B cell (primary cell): ENCODE results near the gene PI4KA. TPM values are rescaled to one million over a fixed set of nuclear protein-coding genes. Genes with fewer than 3 reads are reported as not detected.

Source experiments
- ATAC-seq: fragments of 200-7000 bp; cut with Tn5 transposase; one replicate; pipeline ENCODE4 v1.10.0; 2021; ENCODE audit warnings: low read depth, mild to moderate bottlenecking, moderate number of reproducible peaks, moderate library complexity
- CTCF ChIA-PET: fragments of 350-600 bp; sonication (Branson Sonifier 250); formaldehyde crosslinking; loops from one replicate; lab custom pipeline; 2021; ENCODE audit warnings: antibody characterized with exemption, inconsistent platforms; lab: Charles Lee
- POLR2A ChIA-PET: fragments of 350-600 bp; sonication (Branson Sonifier 250); formaldehyde crosslinking; loops from one replicate; lab custom pipeline; 2021; ENCODE audit warnings: antibody characterized with exemption; lab: Charles Lee
- DNase-seq: peaks from one replicate; pipeline ENCODE4 v3.0.0; 2013
- H2AFZ ChIP-seq: 2 replicates; pipeline ENCODE4 v1.6.1; 2012; ENCODE audit warnings: mild to moderate bottlenecking, low read depth, low read length; ENCODE audit not compliant: insufficient read depth, poor library complexity, severe bottlenecking
- H3K27ac ChIP-seq, 2 donors: 1 replicate in 1 of 2; 2 replicates in 1 of 2; pipeline ENCODE4 v1.5.1; 2012 to 2013; ENCODE audit warnings: low read length in 2 of 2, mild to moderate bottlenecking in 2 of 2, moderate library complexity in 1 of 2
- H3K27me3 ChIP-seq, 4 experiments: fragments of 200-600 bp in 1 of 4; sonication (generic) in 1 of 4; replicated peaks in 1 of 4; 1 replicate in 2 of 4; 2 replicates in 2 of 4; pipeline versions ENCODE4 v1.6.1 to v1.7.0; 2013 to 2016; ENCODE audit warnings: low read length in 3 of 4, mild to moderate bottlenecking in 2 of 4, mixed read lengths in 1 of 4, moderate library complexity in 1 of 4; ENCODE audit not compliant: insufficient read depth in 4 of 4, control insufficient read depth in 3 of 4; ENCODE audit errors: control extremely low read depth in 1 of 4
- H3K36me3 ChIP-seq, 2 experiments: replicated peaks in 1 of 2; 1 replicate in 1 of 2; 2 replicates in 1 of 2; pipeline versions ENCODE4 v1.6.1 to v1.7.1; 2013; ENCODE audit warnings: low read length in 1 of 2; ENCODE audit not compliant: insufficient read depth in 2 of 2, control insufficient read depth in 1 of 2; ENCODE audit errors: control extremely low read depth in 1 of 2, extremely low read depth in 1 of 2
- H3K4me1 ChIP-seq, 2 donors: fragments of 200-600 bp in 1 of 2; sonication (generic) in 1 of 2; 1 replicate in 1 of 2; 2 replicates in 1 of 2; pipeline versions ENCODE4 v1.5.1 to v1.6.1; 2013 to 2017; ENCODE audit warnings: low read length in 2 of 2; ENCODE audit not compliant: control insufficient read depth in 2 of 2, insufficient read depth in 2 of 2
- H3K4me2 ChIP-seq: replicated peaks from 2 replicates; pipeline ENCODE3; 2012; ENCODE audit warnings: mild to moderate bottlenecking, low read depth, low read length; ENCODE audit not compliant: poor library complexity, severe bottlenecking
- H3K4me3 ChIP-seq, 5 experiments: fragments of 200-600 bp in 1 of 5; sonication (generic) in 1 of 5; 1 replicate in 3 of 5; 2 replicates in 2 of 5; pipeline versions ENCODE4 v1.5.1 to v1.7.0; 2011 to 2016; ENCODE audit warnings: low read length in 4 of 5, mild to moderate bottlenecking in 4 of 5, low read depth in 2 of 5, control low read depth in 1 of 5, moderate library complexity in 1 of 5; ENCODE audit not compliant: insufficient read depth in 1 of 5; ENCODE audit errors: control extremely low read depth in 1 of 5, extremely low read depth in 1 of 5
- H3K79me2 ChIP-seq: fragments of 200-600 bp; sonication (generic); one replicate; pipeline ENCODE4 v1.6.0; 2016; ENCODE audit warnings: low read length; ENCODE audit not compliant: control insufficient read depth, insufficient read depth
- H3K9ac ChIP-seq: fragments of 200-600 bp; sonication (generic); 2 replicates; pipeline ENCODE4 v1.6.1; 2017; ENCODE audit warnings: mild to moderate bottlenecking, low read length, moderate library complexity
- H3K9me3 ChIP-seq, 3 donors: one replicate each; pipeline versions ENCODE4 v1.6.1 to v1.7.1; 2013; ENCODE audit warnings: low read length in 2 of 3; ENCODE audit not compliant: control insufficient read depth in 2 of 3, insufficient read depth in 1 of 3; ENCODE audit errors: control extremely low read depth in 1 of 3
- H4K20me1 ChIP-seq: 2 replicates; pipeline ENCODE4 v1.6.0; 2012; ENCODE audit warnings: mild to moderate bottlenecking, low read length; ENCODE audit not compliant: insufficient read depth, control insufficient read depth, poor library complexity, severe bottlenecking
- H3K27ac Mint-ChIP-seq: one replicate; pipeline ENCODE4 v1.8.0; 2021; ENCODE audit warnings: mixed read lengths
- H3K27me3 Mint-ChIP-seq: one replicate; pipeline ENCODE4 v1.8.0; 2021; ENCODE audit warnings: mixed read lengths
- H3K4me1 Mint-ChIP-seq: one replicate; pipeline ENCODE4 v1.8.0; 2021; ENCODE audit warnings: mixed read lengths
- H3K4me3 Mint-ChIP-seq: one replicate; pipeline ENCODE4 v1.8.0; 2021; ENCODE audit warnings: mixed read lengths
- H3K9me3 Mint-ChIP-seq: one replicate; pipeline ENCODE4 v1.8.0; 2022; ENCODE audit warnings: mixed read lengths; ENCODE audit not compliant: insufficient read depth
- CTCF ChIP-seq: fragments of 200-600 bp; IDR thresholded peaks from one replicate; pipeline ENCODE4 v1.8.0; 2022; ENCODE audit warnings: antibody characterized with exemption, mild to moderate bottlenecking
- EZH2 ChIP-seq: IDR thresholded peaks from 2 replicates; pipeline ENCODE4 v1.6.1; 2012; ENCODE audit warnings: borderline replicate concordance, low read depth, mild to moderate bottlenecking, moderate library complexity, low read length; ENCODE audit not compliant: insufficient read depth, poor library complexity, severe bottlenecking
- WGBS: methylation state at CpG from one replicate; pipeline ENCODE4 v1.1.5; 2013; ENCODE audit warnings: missing lambda C conversion rate; ENCODE audit not compliant: insufficient coverage; 5-methylcytosine and 5-hydroxymethylcytosine counted together
- intact Hi-C: fragments of 100-400 bp; cut with micrococcal nuclease; formaldehyde crosslinking; loops from one replicate; pipeline ENCODE4 v1.10.0; 2022
- polyA plus RNA-seq: library from polyadenylated mRNA; depleted of rRNA; stranded (reverse); fragments of >200 nt; gene quantifications from 2 replicates; pipeline ENCODE4 v1.2.3, GENCODE V29; 2012
- total RNA-seq, 2 donors: library from RNA; stranded (reverse); fragments of 120-200 nt in 1 of 2; gene quantifications; 1 replicate in 1 of 2; 2 replicates in 1 of 2; pipeline versions ENCODE4 v1.2.3 to v1.2.4, GENCODE V29; 2013 to 2022

PI4KA gene
- total and polyA plus RNA-seq, 2 donors (not counting 1 experiment from before 2014, with no cell fraction given): 85.9 to 156 TPM

- CTCF ChIA-PET: interaction anchor here (2.5 kb wide), 1 partner anchor 217 kb away, joined by 13 read pairs; no protein-coding TSS in a partner anchor
These were observed 76.5 kb downstream of the PI4KA start for GRCh38 chr22:20782083-20782482.

More at GRCh38 chr22:20782083-20782482, 76.5 kb downstream of the PI4KA start:
- Mint-ChIP-seq H3K9me3 (no peaks in the 10 kb centered on the region), H3K4me1 (peaks cover 11% of the 10 kb centered on the region), H3K27ac (no peak overlapping the region), H3K27me3 (no peaks in the 10 kb centered on the region), H3K4me3 (no peak overlapping the region)
- Histone ChIP-seq H3K27ac (no peak overlapping the region), H3K79me2 (peaks cover 2% of the 10 kb centered on the region), H3K9me3 (no peaks in the 10 kb centered on the region), H2AFZ (no peak overlapping the region), H3K27me3 (no peaks in the 10 kb centered on the region), H3K4me1 (peaks cover 7 to 9% of the 10 kb centered on the region in 2 donors), H3K36me3 (peaks cover 0 to 43% of the 10 kb centered on the region in 2 experiments), H3K4me2 (no peak overlapping the region), H3K4me3 (no peak overlapping the region), H4K20me1 (no peaks in the 10 kb centered on the region), H3K9ac (no peak overlapping the region)
- TF ChIP-seq CTCF (no peak), EZH2 (no peak)
- no peak for DNase-seq
- ATAC-seq: no peak
- intact Hi-C loops: no loop called here
- POLR2A ChIA-PET: no interaction called here
- WGBS: 100% methylated on average over 1 of the region's 4 CpGs
